HepG2 (cell line): ENCODE measurements around the gene SIK3. TPM values are rescaled to one million over a fixed set of nuclear protein-coding genes. Genes with fewer than 3 reads are reported as not detected.
A peak's percentile ranks its signal among the peaks of the same experiment; 100 is the strongest.

Experiments
- DNMT3B ChIP-seq: conservative IDR thresholded peaks from 2 replicates; pipeline ENCODE4 v1.6.1; 2016; ENCODE audit warnings: missing biosample characterization, control low read depth
- HOXD1 ChIP-seq: sonication (generic); formaldehyde crosslinking; IDR thresholded peaks from 2 replicates; pipeline ENCODE4 v1.5.0; 2020; ENCODE audit warnings: missing genetic modification reagents
- LBX2 ChIP-seq: sonication (generic); formaldehyde crosslinking; IDR thresholded peaks from 2 replicates; pipeline ENCODE4 v1.5.0; 2020; ENCODE audit warnings: missing genetic modification reagents, mild to moderate bottlenecking, borderline replicate concordance
- NFKBIZ ChIP-seq: IDR thresholded peaks from 2 replicates; pipeline ENCODE4 v1.6.1; 2018; ENCODE audit warnings: missing genetic modification reagents, missing compliant biosample characterization
- RXRB ChIP-seq: IDR thresholded peaks from 2 replicates; pipeline ENCODE4 v1.6.1; 2016; ENCODE audit warnings: borderline replicate concordance, missing genetic modification reagents, missing compliant biosample characterization
- TCF12 ChIP-seq, 2 experiments: fragments of 450-650 bp in 1 of 2; sonication (generic) in 1 of 2; formaldehyde crosslinking in 1 of 2; IDR thresholded peaks; 2 replicates each; pipeline versions ENCODE4 v1.6.1 to v1.8.0; 2017 to 2022; ENCODE audit warnings: antibody characterized with exemption in 1 of 2, mild to moderate bottlenecking in 1 of 2, missing genetic modification reagents in 1 of 2, moderate library complexity in 1 of 2
- USF2 ChIP-seq, 2 experiments: sonication (generic) in 1 of 2; formaldehyde crosslinking in 1 of 2; IDR thresholded peaks; 2 replicates each; pipeline versions ENCODE4 v1.5.1 to v1.6.1; 2011 to 2020; ENCODE audit warnings: borderline replicate concordance in 1 of 2, low read depth in 1 of 2, low read length in 1 of 2, mild to moderate bottlenecking in 1 of 2, missing genetic modification reagents in 1 of 2, moderate library complexity in 1 of 2
- ZFP36 ChIP-seq: fragments of 150-350 bp; IDR thresholded peaks from 2 replicates; pipeline ENCODE4 v1.6.1; 2018; ENCODE audit warnings: borderline replicate concordance, low read length, low read depth; ENCODE audit not compliant: partially characterized antibody
- ZKSCAN1 ChIP-seq: fragments of 150-350 bp; IDR thresholded peaks from 2 replicates; pipeline ENCODE4 v1.6.1; 2014; ENCODE audit warnings: low read length
- ZMYM2 ChIP-seq: sonication (generic); formaldehyde crosslinking; IDR thresholded peaks from 2 replicates; pipeline ENCODE4 v1.8.0; 2022; ENCODE audit warnings: mild to moderate bottlenecking, missing genetic modification reagents
- ZNF124 ChIP-seq: sonication (generic); formaldehyde crosslinking; IDR thresholded peaks from 2 replicates; pipeline ENCODE4 v1.4.0; 2020; ENCODE audit warnings: missing genetic modification reagents
- ZNF343 ChIP-seq: sonication (generic); formaldehyde crosslinking; IDR thresholded peaks from 2 replicates; pipeline ENCODE4 v1.4.0; 2020; ENCODE audit warnings: mild to moderate bottlenecking, missing genetic modification reagents
- ZNF598 ChIP-seq: sonication (generic); formaldehyde crosslinking; IDR thresholded peaks from 2 replicates; pipeline ENCODE4 v1.5.1; 2020; ENCODE audit warnings: mild to moderate bottlenecking, missing genetic modification reagents, borderline replicate concordance
- ZNF639 ChIP-seq: conservative IDR thresholded peaks from 2 replicates; pipeline ENCODE4 v1.6.1; 2018; ENCODE audit warnings: missing genetic modification reagents
- ZNF709 ChIP-seq: sonication (generic); formaldehyde crosslinking; IDR thresholded peaks from 2 replicates; pipeline ENCODE4 v1.5.0; 2020; ENCODE audit warnings: mild to moderate bottlenecking, missing genetic modification reagents
- ZNF75D ChIP-seq: sonication (generic); formaldehyde crosslinking; IDR thresholded peaks from 2 replicates; pipeline ENCODE4 v1.8.1; 2023; ENCODE audit warnings: missing genetic modification reagents, mild to moderate bottlenecking, borderline replicate concordance
- ZNF850 ChIP-seq: sonication (generic); formaldehyde crosslinking; conservative IDR thresholded peaks from 2 replicates; pipeline ENCODE4 v1.9.0; 2021; ENCODE audit warnings: mild to moderate bottlenecking, missing genetic modification reagents
- ZNF883 ChIP-seq: sonication (generic); formaldehyde crosslinking; IDR thresholded peaks from 2 replicates; pipeline ENCODE4 v1.5.1; 2020; ENCODE audit warnings: mild to moderate bottlenecking, missing genetic modification reagents; ENCODE audit errors: not compliant biosample characterization
- polyA plus RNA-seq, 8 experiments: library from polyadenylated mRNA; depleted of rRNA in 3 of 8; stranded (reverse) in 7 of 8; unstranded in 1 of 8; fragments of >200 nt; fragmentation: Illumina TruSeq in 4 of 8; extraction: Trizol in 4 of 8; gene quantifications; 2 replicates each; pipeline versions ENCODE4 v1.2.1 to v1.2.3, GENCODE V29; 2011 to 2016; ENCODE audit warnings: low read depth in 4 of 8, missing spikeins in 1 of 8, mixed read lengths in 1 of 8; ENCODE audit not compliant: insufficient read depth in 1 of 8
- total RNA-seq, 5 experiments: library from RNA; depleted of rRNA; stranded (reverse); fragments of >200 nt; fragmentation: Illumina TruSeq; extraction: Trizol; gene quantifications; 2 replicates each; pipeline ENCODE4 v1.2.3, GENCODE V29; 2016; ENCODE audit warnings: low read depth in 1 of 5
- TF ChIP-seq, protein P1 (sequence below): sonication (generic); formaldehyde crosslinking; IDR thresholded peaks from 2 replicates; pipeline ENCODE4 v1.8.1; 2023; ENCODE audit warnings: mild to moderate bottlenecking, inconsistent platforms, moderate library complexity, missing genetic modification reagents, borderline replicate concordance
- TF ChIP-seq, protein P2 (sequence below): IDR thresholded peaks from 2 replicates; pipeline ENCODE4 v1.6.1; 2016

The SIK3 gene
- total and polyA plus RNA-seq, 2 of the 13 experiments (the other 11 are each of a cell fraction or from before 2014, with no cell fraction given) = 5.7 to 9.8 TPM

DNA sequence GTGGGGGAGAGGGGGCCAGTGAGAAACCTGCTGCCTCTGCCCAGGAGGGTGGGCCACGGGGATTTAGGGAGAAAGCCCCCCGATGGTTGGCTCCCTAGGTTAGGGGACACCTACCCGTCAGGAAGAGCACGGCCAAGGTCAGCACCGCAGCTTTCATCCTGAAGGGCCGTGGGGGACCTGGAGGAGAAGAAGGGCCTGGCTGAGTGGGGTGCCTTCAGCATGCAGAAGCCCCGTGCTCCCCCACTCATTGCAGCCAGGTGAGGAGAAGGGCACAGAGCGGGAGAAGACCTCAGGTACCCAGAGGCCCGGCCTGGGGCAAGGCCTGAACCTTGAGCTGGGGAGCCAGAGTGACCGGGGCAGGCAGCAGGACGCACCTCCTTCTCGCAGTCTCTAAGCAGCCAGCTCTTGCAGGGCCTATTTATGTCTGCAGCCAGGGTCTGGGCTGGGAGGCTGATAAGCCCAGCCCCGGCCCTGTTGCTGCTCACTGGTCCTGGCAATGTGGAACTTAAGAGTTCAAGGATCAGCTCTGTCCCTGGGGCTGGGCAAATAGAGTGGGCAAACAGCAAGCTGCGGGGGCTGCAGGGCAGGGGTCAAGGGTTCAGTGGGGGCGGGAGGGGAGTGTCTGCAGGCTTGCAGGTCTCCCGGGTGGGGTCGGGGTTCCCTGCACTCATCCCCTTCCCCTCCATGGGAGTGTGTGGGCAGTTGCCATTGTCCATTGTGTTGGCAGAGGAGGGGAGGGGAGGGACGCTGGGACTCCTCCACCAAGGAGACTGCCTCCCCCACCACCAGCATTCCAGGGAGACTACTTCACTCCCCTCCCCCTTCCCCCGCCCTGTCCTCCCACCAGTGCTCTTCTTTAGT, 260.8 kb downstream of the SIK3 start, which contains the start of gene APOA1 (continued):
- TF ChIP-seq LBX2 (CRISPR knock-in tag) = 0 out of 2 replicates have a peak, but pooled peaks have one; percentile 22
- TF ChIP-seq ZNF639 (CRISPR knock-in tag) = peak; percentile 33; the same call in 1 of the 2 replicates
- TF ChIP-seq, protein P1, sequence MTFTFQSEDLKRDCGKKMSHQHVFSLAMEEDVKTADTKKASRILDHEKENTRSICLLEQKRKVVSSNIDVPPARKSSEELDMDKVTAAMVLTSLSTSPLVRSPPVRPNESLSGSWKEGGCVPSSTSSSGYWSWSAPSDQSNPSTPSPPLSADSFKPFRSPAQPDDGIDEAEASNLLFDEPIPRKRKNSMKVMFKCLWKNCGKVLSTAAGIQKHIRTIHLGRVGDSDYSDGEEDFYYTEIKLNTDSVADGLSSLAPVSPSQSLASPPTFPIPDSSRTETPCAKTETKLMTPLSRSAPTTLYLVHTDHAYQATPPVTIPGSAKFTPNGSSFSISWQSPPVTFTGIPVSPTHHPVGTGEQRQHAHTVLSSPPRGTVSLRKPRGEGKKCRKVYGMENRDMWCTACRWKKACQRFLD (CRISPR knock-in tag) = no peak
- TF ChIP-seq ZNF883 (CRISPR knock-in tag) = peak; percentile 62
- TF ChIP-seq ZNF75D (CRISPR knock-in tag) = no peak
- no peak; the same call in none of the 2 replicates for TF ChIP-seq HOXD1 (CRISPR knock-in tag)
- peak; percentile 94 for TF ChIP-seq ZNF709 (CRISPR knock-in tag)
- peak; percentile 32 for TF ChIP-seq ZNF598 (CRISPR knock-in tag)
- TF ChIP-seq RXRB (CRISPR knock-in tag) = peak; percentile 92
- TF ChIP-seq, protein P2, sequence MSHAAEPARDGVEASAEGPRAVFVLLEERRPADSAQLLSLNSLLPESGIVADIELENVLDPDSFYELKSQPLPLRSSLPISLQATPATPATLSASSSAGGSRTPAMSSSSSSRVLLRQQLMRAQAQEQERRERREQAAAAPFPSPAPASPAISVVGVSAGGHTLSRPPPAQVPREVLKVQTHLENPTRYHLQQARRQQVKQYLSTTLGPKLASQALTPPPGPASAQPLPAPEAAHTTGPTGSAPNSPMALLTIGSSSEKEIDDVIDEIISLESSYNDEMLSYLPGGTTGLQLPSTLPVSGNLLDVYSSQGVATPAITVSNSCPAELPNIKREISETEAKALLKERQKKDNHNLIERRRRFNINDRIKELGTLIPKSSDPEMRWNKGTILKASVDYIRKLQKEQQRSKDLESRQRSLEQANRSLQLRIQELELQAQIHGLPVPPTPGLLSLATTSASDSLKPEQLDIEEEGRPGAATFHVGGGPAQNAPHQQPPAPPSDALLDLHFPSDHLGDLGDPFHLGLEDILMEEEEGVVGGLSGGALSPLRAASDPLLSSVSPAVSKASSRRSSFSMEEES = peak; percentile 56
- TF ChIP-seq DNMT3B (CRISPR knock-in tag) = no peak
- TF ChIP-seq ZMYM2 = no peak
- TF ChIP-seq ZNF850 (CRISPR knock-in tag) = no peak
- TF ChIP-seq ZNF124 (CRISPR knock-in tag) = peak; percentile 80; the same call in 1 of the 2 replicates
- peak; percentile 31; the same call in 1 of the 2 replicates for TF ChIP-seq ZKSCAN1
- no peak for TF ChIP-seq TCF12 (IDR thresholded peaks at IDR 0.05)
- peak; percentile 70; the same call in 1 of the 2 replicates for TF ChIP-seq TCF12 (CRISPR knock-in tag; IDR thresholded peaks at IDR 0.05)
- TF ChIP-seq ZFP36 = no peak
- TF ChIP-seq USF2 (IDR thresholded peaks at IDR 0.05; ENCODE audit: low read depth, low read length) = no peak
- TF ChIP-seq USF2 (CRISPR knock-in tag; IDR thresholded peaks at IDR 0.05; ENCODE audit: borderline replicate concordance) = no peak
- TF ChIP-seq ZNF343 = peak; percentile 91
- TF ChIP-seq NFKBIZ (CRISPR knock-in tag) = no peak
